Glomerular visceral epithelial cell (primary cell): ENCODE data around the gene TRMT1.
"Not testable (repeated sequence)": the region's sequence is repeated elsewhere in the genome, so short reads cannot be mapped to it uniquely, and the experiment has no call there.

ENCODE experiments used
- DNase-seq: peaks from one replicate; pipeline ENCODE4 v3.0.0-alpha.2; 2016; ENCODE audit errors: extremely low spot score

Gene TRMT1

DNA sequence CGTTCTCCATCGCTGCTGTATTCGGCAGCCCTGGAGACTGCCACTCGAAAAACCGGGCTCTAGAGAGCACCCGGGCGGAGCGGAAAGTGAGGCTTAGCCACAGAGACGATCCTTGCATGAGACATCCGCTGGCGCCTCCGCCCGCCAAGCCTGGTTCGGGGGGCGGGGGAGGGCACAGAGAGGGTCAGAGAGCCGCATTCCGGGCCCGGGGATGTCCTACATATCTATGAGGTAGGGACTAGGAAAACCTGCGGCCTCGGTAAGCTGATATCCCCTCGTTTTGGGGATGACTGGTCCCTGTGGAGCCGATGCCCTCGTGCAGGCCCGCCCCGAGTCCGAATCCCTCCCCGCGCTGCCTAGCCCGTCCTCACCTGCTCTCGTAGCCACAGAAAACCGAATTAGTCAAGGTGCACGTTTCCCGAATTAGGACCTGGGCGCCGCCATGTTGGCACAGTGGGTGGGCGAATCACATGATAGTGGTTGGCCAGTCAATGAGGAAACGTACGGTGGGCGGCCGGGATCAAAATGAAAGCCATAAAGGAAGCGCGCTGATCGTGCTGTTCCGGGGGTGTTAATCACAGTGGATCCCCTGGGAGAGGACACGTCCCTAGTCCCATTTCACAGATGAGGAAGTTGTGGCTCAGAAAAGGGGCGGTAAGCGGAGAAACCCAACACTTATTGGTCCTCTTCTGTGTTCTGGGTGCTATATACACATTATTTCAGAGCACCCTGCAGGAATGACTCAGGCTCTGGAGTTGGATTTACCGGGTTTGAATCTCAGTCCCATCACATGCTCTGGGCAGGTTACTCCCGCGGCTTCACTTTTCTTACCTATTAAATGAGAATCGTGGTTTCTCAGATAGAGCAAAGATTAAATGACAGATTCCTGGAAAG is at the start of gene TRMT1:
TRMT1 (minus strand) TSS at position 459 of the 894 bp plus-strand sequence; CDS start at position 118, 341 bp downstream.
- peak; percentile 90 for DNase-seq

DNA sequence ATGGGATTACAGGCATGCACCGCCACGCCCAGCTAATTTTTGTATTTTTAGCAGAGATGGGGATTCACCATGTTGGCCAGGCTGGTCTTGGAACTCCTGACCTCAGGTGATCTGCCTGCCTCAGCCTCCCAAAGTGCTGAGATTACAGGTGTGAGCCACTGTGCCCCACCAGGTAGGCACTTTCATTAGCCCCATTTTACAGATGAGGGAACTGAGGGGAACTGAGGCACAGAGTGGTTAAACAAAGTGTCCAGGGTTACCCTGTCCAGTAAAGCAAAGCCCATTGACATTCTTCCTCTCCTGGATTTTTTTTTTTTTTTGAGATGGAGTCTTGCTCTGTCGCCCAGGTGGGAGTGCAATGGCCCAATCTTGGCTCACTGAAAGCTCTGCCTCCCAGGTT is 49.6 kb upstream of the TRMT1 start:
- not testable (repeated sequence) for DNase-seq

DNA sequence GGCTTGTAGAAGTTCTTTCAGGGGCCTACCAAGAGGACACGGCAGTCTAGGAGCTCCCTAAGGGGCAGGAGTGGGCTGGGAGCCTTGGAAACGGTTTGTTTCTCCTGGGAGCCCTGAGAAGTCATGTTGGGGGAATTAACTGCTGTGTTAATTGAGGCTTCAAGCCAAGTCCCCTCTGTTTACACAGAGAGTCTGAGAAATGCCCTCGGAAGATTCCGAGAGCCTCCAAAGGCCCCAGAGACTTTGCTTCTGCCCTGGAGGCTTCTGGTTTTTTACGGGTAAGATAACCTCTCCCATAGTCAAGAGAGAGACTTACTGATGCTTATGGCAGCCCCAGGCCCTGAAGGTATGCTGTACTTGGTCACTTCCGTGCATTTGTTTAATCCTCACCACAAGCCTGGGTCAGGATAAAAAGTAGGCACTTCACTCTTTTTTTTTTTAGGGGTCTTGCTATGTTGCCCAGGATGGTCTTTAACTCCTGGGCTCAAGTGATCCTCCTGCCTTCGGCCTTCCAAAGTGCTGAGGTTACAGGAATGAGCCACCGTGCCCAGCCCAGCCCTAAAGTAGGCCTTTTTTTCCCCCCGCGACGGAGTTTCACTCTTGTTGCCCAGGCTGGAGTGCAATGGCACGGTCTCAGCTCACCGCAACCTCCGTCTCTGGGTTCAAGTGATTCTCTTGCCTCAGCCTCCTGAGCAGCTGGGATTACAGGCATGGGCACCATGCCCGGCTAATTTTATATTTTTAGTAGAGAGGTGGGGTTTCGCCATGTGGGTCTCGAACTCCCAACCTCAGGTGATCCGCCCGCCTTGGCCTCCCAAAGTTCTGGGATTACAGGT is 48.8 kb upstream of the TRMT1 start:
- no peak for DNase-seq

DNA sequence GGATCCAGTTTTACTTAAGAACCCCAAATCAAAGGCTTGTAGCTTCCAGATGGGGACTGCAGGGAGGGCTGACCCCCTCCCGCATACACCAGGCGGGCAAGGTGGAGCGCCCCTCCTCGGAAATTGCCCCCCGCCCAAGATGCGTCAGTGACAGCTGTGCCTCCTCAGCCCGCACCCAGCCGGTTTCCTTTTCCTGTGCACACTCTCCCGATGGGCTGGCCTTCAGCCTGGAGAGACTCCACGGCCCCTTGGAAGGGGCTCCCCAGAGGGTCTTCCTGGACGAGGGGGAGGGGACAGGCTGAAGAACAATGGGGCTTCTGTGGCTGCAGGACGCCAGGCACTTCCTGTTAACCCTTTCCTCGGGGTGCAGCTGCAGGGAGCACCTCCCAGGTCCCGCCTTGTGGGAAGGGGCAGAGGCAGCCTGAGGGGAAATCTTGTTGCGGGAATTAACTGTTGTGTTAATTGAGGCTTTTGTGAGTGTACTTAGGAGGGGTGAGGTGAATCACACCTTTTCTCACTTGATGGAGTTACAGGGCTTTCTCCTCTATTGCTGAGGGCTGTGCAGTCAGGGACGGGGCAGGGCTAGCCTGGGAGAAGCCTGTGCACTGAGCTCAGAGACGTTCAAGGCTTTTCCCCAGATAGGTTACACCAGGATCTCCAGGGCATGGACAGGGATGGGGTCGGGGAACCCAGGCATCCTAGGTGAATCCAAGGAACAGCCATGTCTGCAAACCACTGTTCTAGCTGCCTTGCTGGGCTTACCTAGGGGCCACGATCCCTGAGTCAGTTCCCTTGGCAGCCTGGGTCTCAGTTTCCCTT is 48.0 kb upstream of the TRMT1 start:
- peak; percentile 57 for DNase-seq

DNA sequence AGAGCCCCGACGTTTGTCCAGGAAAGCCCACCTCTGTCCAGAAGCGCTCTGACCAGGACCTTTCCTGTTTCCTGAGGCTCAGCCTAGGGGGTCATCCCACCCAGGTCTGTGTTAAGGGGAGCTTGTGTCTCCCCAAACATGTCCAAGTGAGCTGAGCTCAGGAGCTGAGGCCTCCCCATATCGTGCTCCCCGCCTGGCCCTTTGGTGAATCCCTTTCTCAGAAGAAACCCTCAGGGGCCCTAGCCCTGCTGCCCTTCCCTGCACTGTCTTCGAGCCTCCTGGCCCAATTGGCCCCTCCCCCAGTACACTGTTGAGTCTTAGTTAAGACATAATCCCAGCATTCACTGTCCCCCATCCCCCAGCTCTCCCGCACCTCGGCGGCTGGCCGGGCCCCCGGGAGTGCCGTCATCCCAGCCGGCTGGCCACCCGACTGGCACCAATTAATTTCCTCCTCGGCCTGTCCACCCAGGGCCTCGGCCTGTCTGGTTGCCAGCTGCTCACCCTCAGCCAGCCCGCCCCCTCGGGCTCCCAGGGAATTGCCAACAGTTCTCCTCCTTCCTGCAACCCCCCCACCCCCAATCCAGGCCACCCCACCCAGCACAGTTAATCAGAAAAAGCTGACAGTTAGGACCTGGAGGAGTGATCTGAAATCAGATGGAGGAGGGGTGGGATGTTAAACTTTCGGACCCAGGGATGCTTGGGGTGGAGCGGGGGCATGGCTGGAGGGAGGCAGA is 47.2 kb upstream of the TRMT1 start:
- peak; percentile 97 for DNase-seq

DNA sequence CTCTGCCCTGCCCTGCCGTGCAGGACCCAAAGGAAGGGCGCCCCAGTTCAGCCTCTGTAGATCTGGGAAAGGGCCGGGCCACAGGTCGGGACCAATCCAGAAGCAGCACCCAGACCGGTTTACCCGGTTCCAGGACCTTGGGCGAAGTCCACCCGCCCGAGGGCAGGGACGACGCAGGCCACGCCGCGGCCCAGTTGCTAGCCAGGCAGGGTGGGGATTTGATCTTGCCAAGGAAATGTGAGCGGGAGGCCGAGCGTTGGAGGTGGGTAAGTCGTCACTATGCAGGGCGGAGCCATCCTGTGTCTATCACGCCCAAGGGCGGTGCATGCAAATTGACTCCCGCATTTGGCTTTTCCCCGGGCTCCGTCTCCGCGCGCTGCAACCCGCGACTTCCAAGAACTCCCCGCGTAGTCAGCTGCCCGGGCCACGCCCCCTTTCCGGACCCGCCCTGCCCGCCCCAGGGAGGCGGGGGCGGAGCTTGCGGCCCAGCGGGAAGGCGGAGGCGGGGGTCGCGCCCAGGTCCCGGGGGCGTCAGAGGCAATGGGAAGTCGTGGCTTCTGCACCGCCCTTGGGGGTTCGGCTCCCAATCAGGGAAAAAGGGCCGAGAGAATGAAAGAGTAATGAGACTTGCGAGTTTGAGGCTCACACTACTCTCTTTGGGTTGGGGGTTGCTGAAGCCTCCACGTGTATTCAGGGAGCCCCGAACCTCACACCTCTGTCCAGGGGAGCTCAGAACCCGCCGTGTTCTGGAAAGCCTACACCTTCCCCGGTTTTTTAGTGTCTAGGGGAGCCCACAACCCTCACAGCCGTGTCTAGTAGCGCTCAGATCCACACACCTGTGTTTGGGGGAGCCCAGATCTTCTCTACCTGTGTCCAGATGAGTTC is 46.4 kb upstream of the TRMT1 start:
- peak; percentile 96 for DNase-seq

DNA sequence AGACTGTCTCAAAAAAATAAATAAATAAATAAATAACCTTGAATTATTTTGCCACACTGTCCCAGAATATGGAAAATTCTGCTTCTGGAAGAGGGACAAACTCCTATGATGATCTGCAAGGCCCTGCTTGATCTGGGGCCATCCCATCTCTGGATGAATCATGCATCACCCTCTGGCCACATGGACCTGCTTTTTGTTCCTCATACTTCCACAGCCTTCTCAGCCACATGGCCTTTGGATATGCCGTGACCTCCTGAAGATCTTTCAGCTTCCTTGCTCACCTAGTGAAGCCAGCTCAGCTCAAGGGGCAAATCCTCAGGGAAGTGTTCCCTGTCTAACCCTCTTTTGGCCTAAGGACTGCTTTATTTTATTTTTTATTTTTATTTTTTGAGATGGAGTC is 44.0 kb upstream of the TRMT1 start:
- DNase-seq: peak; percentile 32

DNA sequence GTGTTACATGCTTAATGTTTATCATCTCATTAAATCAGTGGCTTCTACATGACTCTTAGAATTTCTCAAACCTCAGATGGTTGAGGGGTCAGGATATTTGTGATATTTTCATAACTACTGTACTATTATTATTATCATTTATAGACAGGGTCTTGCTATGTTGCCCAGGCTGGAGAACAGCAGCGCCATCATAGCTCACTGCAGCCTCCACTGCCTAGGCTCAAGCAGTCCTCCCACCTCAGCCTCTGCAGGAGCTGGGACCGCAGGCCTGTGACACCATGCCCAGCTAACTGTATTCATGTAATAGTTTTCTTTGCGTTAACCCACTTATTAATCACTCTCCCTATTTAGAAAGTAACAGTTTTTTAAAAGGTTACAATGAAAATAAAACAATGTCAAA is 43.2 kb upstream of the TRMT1 start:
- no peak for DNase-seq

DNA sequence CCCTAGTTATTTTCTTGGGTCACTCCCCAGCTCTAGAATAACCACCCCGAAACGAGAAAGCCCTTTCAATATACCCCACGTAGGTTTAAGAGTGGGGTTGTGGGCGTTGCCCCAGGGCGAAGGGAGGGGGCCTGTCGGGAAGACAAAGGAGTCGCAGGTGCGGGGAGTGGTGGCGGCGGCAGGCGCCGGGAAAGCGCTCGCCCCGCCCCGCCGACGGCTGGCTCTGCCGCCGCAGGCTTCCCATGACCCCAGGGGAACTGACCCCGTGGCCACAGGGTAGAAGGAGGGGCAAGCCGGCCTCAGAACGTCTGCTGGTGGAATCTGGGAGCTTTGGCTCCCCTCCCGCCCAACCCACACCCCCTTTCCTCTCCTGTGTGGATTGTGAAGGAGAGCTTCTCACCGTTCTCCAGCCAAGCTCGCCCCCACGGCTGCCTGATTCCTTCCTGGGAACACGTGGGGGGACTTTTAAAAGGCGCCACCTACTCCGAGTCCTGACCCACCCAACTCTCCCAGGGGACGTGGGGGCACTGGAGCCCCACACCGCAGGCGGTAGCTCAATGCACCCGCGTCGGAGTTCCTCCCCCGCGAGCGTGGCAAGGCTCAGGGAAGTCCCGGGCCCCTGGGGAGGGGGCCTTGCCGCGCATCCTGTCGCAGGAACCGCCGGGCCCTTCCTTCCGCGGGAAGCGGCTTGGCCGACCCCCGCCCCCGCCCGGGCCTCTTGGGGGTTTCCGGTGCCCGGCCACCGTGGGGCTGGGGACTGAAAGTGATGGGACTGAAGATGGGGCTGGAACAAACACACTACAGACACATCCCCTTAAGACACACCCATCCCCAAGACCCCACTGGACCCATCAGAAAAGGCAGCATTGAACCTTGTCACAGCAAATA is 39.2 kb upstream of the TRMT1 start:
- peak; percentile 77 for DNase-seq

DNA sequence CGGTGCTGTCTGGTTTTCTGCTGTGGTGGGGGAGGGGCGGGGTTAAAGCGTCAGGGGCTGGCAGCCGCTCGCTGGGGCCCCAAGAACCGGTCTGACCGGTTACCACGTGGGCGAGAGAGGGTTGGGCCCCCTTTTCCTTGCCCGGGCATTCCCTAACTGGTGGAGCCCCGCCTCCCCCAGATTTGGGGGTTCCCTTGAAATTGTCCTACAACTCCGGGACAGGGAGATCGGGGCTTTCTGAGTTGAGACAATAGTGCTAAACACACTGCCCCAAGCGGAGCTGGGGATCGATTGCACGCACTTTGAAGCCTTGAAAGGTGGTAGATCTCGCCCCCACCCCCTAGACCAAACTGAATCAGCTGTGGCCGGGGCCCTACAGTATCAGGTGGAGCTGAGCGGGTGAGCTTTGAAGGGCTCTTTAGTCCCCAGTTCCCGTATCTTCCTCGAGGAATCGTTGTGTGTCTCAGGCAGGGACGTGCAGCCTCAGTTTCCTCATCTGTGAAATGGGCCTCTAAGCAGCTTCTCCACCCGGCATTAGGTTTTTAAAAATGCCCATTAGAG is 38.5 kb upstream of the TRMT1 start:
- DNase-seq: peak; percentile 65

DNA sequence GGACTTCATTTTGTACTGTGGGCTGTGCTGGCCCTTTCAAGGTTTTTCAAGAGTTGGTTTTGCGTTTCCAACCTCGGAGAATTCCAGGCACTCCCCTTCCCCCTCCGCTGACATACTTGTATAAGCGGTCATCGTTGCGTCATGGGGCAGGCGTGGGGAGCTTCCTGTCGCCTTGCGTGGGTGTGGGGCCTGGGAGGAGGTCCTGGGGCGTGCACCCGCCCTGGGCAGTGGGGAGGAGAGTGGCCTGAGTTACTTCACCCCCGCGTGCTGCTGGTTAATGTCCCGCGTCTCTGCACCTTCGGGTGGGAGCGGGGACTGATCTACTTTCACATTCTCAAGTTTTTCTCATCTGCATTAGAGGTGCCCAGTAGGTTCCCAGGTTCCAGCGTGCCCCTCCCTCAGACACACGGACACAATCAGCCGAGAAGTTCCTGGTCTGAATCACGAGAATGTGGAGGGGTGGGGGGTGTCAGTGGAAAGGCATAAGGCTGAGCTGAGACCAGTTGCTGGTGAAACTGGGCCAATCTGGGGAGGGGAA is 37.8 kb upstream of the TRMT1 start:
- peak; percentile 90 for DNase-seq

DNA sequence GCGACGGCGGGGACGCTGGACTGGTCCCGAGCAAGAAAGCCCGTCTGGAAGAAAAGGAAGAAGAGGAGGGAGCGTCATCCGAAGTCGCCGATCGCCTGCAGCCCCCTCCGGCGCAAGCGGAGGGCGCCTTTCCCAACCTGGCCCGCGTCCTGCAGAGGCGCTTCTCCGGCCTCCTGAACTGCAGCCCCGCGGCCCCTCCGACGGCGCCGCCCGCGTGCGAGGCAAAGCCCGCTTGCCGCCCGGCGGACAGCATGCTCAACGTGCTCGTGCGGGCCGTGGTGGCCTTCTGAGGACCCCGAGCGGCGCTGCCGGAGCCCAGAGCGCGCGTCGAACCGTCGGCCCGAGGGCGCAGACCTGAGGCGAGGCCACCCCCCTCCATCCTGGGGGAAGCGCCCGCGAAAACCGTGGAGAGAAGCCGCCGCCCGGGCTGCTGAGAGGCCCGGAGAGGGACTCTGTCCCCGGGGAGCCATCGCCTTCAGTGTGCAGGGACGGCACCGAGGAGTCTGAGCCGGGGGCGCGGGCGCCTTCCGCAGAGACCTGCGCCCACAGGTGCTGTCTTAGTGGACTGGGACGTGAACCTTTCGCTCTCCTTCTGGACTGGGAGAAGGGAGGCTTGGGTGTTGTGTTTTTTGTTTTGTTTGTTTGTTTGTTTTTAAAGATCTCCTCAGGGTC is 37.2 kb upstream of the TRMT1 start:
- peak; percentile 55 for DNase-seq

DNA sequence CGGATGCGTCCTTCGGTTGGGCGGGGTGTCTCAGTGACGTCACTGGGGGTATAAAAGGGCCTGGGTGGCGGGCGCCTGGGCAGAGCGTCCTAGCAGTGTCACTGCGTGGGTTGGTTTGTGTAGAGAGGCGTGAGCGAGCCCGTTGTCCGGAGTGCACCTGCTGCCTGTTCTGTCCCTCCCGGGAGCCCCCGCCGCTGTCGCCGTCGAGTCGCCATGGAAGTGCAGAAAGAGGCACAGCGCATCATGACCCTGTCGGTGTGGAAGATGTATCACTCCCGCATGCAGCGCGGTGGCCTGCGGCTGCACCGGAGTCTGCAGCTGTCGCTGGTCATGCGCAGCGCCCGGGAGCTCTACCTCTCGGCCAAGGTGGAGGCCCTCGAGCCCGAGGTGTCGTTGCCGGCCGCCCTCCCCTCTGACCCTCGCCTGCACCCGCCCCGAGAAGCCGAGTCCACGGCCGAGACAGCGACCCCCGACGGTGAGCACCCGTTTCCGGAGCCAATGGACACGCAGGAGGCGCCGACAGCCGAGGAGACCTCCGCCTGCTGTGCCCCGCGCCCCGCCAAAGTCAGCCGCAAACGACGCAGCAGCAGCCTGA is 36.5 kb upstream of the TRMT1 start:
- DNase-seq: peak; percentile 97

DNA sequence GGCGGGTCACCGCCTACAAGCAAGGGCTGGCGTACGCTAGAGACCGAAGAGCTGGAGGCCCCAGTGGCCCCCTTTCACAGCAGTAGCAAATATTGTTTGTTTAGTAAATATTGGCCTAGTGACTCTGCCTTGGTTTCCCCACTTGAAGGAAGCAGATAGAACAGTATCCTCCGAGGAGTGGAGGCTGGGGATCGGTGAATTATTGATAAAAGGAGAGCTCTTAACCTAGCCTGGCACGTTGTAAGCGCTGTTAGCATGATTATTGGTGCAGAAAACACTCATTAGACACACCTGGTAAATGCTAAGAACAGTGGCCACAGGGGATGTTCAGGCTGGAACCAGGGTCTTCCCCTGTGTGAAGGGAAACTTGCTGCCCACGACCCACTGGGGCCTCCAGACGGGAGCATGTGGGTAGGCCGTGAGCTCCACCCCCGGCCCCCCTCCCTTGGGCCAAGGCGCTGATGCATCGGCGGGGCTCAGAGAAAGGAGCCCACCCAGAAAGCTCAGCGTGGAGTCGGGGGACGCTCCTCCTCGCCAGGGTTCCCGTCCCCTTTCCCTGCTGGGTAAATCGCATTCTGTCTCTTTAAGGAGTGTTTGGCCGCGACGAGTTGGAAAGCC is 35.9 kb upstream of the TRMT1 start:
- DNase-seq: no peak

DNA sequence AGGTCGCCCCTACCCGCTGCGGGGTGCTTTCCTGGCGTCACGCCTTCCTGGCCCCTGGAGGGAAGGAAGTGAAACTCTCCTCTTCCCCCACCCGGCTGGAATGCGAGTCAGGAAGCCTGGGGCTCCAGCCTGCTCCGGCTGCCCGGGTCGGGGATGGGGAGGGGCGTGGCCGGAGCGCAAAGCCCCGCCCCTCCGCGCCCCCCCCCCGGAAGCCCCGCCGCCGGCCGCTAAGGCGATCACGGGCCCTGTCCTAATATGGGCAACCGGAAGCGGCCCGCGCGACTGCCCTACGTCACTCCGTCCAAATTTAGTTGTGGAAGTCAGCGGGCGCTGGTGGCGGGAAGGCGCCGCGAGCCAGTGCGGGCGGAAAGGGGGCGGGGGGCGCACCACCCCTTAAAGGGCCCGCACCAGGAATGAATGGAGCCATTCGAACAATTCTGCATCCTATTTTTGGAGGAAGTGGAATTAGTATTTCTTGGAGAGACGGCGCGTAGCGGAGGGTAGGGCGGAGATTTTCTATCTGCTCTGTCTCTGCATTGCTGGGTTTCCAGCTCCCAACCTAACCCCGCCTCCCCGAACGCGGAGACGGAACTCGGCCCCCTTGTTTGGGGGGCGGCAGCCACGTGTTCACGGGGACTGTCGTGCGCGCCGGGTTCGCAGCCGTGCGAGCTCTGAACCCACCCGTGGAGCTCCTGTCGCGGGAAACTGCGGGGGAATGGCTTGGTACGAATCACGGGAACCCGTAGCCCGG is 35.2 kb upstream of the TRMT1 start:
- DNase-seq: peak; percentile 99

DNA sequence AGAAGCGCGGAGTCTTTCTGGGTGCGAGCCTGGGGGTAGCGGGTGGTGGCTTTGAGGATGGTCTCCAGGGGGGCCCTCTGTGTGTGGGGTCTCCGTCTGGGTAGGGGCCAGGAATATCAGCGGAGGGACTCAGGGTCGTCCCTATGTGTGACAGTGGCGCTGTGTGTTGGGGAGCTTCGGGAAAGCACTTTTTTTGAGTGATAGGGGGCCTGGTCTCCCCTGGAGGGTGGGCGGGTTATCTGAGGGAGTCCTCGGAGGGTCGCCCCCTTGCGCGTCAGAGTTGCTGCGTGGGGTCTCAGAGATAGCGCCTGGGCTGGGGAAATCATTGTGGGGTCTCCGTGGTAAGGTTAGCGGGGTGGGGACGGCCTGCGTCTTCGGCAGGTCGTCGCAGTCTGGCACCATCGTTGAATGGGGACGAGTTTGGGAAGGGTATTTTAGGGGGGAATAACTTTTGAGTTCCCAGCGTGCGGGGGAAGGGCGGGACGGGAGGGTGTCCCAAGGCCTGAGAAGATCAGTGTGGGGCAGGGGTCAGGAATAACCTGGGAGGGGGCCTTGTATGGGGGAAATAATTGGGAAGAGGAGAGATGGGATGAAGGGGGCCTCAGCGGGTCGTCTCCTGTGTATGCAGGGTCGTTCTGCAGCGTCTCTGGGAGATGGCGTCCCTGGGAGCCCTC is 34.5 kb upstream of the TRMT1 start:
- DNase-seq: no peak
